HT1080 (cell line): Measurements from ENCODE around the gene BMPR2. TPM values are rescaled to one million over a fixed set of nuclear protein-coding genes. Genes with fewer than 3 reads are reported as not detected.
A peak's percentile ranks its signal among the peaks of the same experiment; 100 is the strongest.
"Not testable (repeated sequence)": the region's sequence is repeated elsewhere in the genome, so short reads cannot be mapped to it uniquely, and the experiment has no call there.

Experiments used
- DNase-seq: peaks from one replicate; pipeline ENCODE4 v3.0.0-alpha.2; 2015; ENCODE audit warnings: low read depth
- total RNA-seq: library from RNA; depleted of rRNA; stranded (reverse); fragments of >200 nt; shearing (Covaris generic); gene quantifications from 2 replicates; pipeline ENCODE4 v1.2.3, GENCODE V29; 2014

Gene BMPR2
- total RNA-seq, 1 experiment from 2014 or later = 5.5 TPM

DNA sequence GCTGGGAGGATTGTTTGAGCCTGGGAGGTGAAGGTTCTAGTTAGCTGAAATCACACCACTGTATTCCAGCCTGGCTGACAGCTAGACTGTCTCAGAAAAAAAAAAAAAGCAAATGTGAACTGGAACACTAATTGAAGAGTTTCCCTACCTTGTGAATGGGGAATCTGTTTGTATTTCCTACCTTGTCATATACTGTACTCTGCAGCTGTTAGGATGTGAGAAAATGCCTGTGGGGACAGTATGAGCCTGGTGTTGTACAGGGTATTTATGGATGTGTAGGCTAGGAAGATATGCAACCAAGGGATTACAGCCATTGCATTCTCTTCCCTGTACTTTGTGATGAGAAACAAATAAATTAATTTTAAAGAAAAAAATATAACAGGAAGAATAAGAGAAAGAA, 145.3 kb downstream of the BMPR2 start:
- DNase-seq = no peak

DNA sequence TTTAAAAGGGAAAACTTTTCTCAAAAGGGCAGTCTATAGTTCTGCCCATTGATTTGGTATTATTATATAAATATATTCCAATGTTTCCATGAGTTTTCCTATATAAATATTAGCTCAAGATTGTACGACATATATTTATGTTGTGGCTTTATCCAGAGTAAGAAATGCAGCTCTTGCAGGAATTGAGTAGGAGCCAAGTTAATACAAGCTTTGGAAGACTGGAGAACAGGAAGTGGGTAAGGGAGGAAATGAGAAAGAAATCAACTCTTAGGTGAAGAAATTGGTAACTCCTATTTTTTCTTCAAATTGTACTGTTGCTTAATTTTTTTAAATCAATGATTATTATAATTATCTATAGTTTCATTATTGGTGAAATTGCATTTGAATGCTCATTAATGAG, 153.3 kb downstream of the BMPR2 start:
- DNase-seq = peak; percentile 72

GRCh38 chr2:202530038-202530437, 153.9 kb downstream of the BMPR2 start:
- DNase-seq = peak; percentile 42

GRCh38 chr2:202535290-202535689, 159.2 kb downstream of the BMPR2 start:
- not testable (repeated sequence) for DNase-seq

DNA sequence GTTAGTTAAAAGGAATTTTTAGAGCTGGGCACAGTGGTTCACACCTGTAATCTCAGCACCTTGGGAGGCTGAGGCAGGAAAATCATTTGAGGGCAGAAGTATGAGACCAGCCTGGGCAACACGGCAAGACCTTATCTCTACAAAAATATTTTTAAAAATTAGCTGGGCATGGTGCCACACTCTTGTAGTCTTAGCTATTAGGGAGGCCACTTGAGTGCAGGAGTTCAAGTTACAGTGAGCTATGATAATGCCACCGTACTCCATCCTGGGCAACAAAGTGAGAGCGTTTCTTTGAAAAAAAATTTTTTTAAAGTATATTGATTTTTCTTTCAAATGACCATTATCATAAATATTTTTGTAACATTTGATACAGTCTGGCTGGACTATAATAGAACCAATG, 165.0 kb downstream of the BMPR2 start:
- DNase-seq = no peak

- DNase-seq = no peak
These were observed 166.0 kb downstream of the BMPR2 start for GRCh38 chr2:202542142-202542541.

- no peak for DNase-seq
These were observed 169.4 kb downstream of the BMPR2 start for GRCh38 chr2:202545523-202545922.

- DNase-seq = no peak
These were observed 169.8 kb downstream of the BMPR2 start for GRCh38 chr2:202545931-202546330.

GRCh38 chr2:202546499-202547141, 170.5 kb downstream of the BMPR2 start:
- not testable (repeated sequence) for DNase-seq

GRCh38 chr2:202548240-202548639, 172.1 kb downstream of the BMPR2 start:
- DNase-seq = no peak

DNA sequence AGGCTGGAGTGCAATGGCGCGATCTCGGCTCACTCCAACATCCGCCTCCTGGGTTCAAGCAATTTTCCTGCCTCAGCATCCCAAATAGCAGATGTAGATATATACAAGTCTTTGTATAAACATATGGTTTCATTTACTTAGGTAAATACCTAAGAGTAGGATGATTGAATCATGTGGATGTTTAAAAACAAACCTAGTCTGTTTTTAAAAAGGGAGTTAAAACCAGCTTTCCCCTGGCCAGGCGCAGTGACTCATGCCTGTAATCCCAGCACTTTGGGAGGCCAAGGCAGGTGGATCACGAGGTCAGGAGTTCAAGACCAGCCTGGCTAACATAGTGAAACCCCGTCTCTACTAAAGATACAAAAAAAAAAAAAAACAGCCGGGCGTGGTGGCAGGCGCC, 174.9 kb downstream of the BMPR2 start:
- DNase-seq = not testable (repeated sequence)

GRCh38 chr2:202555356-202555755, 179.2 kb downstream of the BMPR2 start:
- DNase-seq = no peak

GRCh38 chr2:202560200-202560599, 184.1 kb downstream of the BMPR2 start:
- no peak for DNase-seq

DNA sequence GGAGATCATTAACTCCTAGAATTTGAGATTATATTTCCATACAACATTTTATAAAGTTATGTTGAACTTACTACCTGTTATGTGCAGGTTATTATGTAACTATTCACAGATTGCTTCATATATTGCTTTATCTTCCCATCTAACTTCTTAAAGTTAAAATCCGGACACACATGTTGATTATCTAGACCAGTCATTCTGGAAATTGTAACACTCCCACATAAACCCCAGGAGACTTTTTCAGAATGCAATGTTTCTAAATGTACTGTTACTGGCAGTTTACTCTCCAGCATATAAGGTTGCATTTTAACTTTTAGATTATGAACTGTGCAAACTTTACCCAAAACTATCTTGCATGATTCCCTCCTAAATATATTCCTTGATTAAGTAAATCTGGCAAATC, 188.1 kb downstream of the BMPR2 start:
- no peak for DNase-seq

GRCh38 chr2:202566286-202566685, 190.2 kb downstream of the BMPR2 start:
- DNase-seq = no peak

GRCh38 chr2:202574541-202574940, 198.4 kb downstream of the BMPR2 start:
- DNase-seq = no peak

GRCh38 chr2:202575194-202575593, 199.1 kb downstream of the BMPR2 start:
- DNase-seq = not testable (repeated sequence)

DNA sequence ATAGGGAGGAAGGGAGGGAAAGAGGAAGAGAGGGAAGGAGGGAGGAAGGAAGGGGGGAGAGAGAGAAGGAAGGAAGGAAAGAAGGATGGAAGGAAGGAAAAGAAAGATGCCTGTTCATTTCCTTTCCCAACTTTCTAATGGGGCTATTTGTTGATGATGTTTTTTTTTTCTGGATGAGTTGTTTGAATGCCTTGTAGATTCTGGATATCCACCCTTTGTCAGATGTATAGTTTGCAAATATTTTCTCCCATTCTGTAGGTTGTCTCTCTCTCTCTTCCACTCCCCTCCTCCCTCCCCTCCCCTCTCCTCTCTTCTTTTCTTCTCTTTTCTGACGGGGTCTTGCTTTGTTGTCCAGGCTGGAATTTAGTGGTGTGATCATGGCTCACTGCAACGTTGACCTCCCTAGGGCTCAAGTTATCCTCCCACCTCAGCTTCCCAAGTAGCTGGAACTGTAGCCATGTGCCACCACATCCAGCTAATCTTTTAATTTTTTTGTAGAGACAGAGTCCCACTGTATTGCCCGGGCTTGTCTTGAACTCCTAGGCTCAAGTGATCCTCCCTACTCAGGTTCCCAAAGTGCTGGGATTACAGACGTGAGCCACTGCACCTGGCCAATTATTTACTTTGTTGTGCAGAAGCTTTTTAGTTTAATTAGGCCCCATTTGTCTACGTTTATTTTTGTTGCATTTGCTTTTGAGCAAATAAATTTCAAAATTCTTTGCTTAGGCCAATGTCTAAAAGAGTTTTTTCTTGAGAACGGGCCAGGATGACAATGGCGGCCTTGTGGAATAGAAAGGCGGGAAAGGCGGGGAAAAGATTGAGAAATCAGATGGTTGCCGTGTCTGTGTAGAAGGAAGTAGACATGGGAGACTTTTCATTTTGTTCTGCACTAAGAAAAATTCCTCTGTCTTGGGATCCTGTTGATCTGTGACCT, 201.4 kb downstream of the BMPR2 start:
- DNase-seq = no peak

GRCh38 chr2:202582846-202583245, 206.7 kb downstream of the BMPR2 start:
- not testable (repeated sequence) for DNase-seq

- no peak for DNase-seq
These were observed 207.6 kb downstream of the BMPR2 start for GRCh38 chr2:202583709-202584219.

DNA sequence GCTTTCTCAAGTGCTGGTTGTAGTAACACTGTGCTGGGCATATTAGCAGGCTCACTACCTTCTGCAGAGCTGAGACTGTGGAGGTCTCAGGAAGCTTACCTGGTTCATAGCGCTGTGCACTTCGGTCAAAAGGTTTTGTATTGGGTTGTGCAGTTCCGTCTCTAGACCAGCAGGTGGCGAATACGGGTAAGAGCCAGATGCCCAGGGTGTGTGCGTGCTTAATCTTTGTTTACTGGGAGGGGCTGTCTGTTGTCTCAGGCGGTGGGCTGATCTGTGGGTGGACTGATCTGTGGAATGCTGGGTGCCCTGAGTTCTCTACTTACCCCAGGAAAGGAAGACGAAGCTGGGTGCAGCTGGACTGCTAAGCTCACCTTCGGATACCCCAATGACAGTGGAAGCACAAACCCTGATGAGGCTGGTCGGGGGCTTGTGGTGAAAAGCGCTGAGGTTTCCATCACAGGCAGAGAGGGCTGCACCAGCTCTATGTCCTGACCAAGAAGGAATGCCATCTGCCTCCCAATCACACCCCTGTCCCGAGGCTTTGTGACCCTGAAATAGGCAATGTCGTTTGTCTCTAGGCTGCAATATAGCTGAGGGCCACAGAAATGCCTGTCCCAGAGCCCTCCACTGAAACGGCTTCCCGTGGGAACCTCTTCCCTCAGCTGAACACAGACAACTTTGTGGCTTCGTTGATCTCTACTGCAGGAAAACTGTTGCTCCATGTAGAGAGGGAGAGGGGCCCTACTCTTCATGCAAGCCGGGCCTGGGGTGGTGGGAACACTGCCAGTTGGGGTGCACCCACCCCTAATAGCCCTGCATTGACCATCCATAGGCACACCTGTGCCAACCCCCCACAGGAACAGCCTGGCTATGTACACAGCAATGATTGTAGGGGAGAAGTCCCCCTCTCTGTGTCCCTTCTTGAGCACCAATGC, 212.8 kb downstream of the BMPR2 start:
- peak; percentile 48 for DNase-seq
